Tibial artery (tissue), 4 donors: ENCODE data around the gene RND3.

Experiments
- DNase-seq, 2 donors: peaks; one replicate each; pipeline ENCODE4 v3.0.0-alpha.2; 2019
- H3K27ac ChIP-seq, 2 donors: fragments of 200-600 bp; sonication (generic) in 1 of 2; 1 replicate in 1 of 2; 2 replicates in 1 of 2; pipeline ENCODE4 v1.5.1; 2018 to 2019; ENCODE audit warnings: mild to moderate bottlenecking in 1 of 2
- H3K27me3 ChIP-seq, 2 donors: fragments of 200-600 bp; sonication (generic) in 1 of 2; one replicate each; pipeline versions ENCODE4 v1.5.1 to v1.6.0; 2016 to 2019
- H3K36me3 ChIP-seq, 3 donors: fragments of 200-600 bp; sonication (generic) in 2 of 3; one replicate each; pipeline ENCODE4 v1.5.1; 2016 to 2019; ENCODE audit warnings: mild to moderate bottlenecking in 2 of 3
- H3K4me1 ChIP-seq, 4 donors: fragments of 200-600 bp; sonication (generic) in 2 of 4; 1 replicate in 3 of 4; 2 replicates in 1 of 4; pipeline ENCODE4 v1.5.1; 2016 to 2019
- H3K4me3 ChIP-seq, 2 donors: fragments of 200-600 bp; sonication (generic) in 1 of 2; 1 replicate in 1 of 2; 2 replicates in 1 of 2; pipeline ENCODE4 v1.5.1; 2018 to 2019; ENCODE audit warnings: mild to moderate bottlenecking in 2 of 2
- H3K9me3 ChIP-seq, 3 donors: fragments of 200-600 bp; sonication (generic) in 1 of 3; one replicate each; pipeline ENCODE4 v1.5.1; 2016 to 2019
- CTCF ChIP-seq, 2 experiments: fragments of 200-600 bp in 1 of 2; fragments of 450-650 bp in 1 of 2; IDR thresholded peaks; one replicate each; pipeline ENCODE4 v1.5.1; 2017 to 2019; ENCODE audit warnings: antibody characterized with exemption in 2 of 2, mild to moderate bottlenecking in 1 of 2, moderate library complexity in 1 of 2
- intact Hi-C: fragments of 100-400 bp; cut with DNase I; formaldehyde crosslinking; loops from one replicate; pipeline ENCODE4 v1.15.0; 2023; ENCODE audit warnings: low total_unique reads

The RND3 gene

GRCh38 chr2:150530168-150530567, 42.7 kb upstream of the RND3 start:
- no peak for TF ChIP-seq CTCF (IDR thresholded peaks at IDR 0.05)
- Histone ChIP-seq H3K4me3 (no peak overlapping the region), H3K27me3 (no peaks in the 10 kb centered on the region), H3K9me3 (no peaks in the 10 kb centered on the region), H3K36me3 (no peaks in the 10 kb centered on the region), H3K4me1 (peaks cover 0 to 9% (median 0%) of the 10 kb centered on the region in 4 donors), H3K27ac (no peak overlapping the region)
- intact Hi-C loops: no loop called here
- DNase-seq: no peak

GRCh38 chr2:150528861-150529801, 41.7 kb upstream of the RND3 start:
- intact Hi-C loops: no loop called here
- H3K9me3 ChIP-seq: no peaks in the 10 kb centered on the region
- no peak for DNase-seq
- no peaks in the 10 kb centered on the region for H3K36me3 ChIP-seq
- H3K4me1 ChIP-seq: peaks cover 0 to 9% (median 0%) of the 10 kb centered on the region in 4 donors
- H3K27ac ChIP-seq: no peak overlapping the region
- no peaks in the 10 kb centered on the region for H3K27me3 ChIP-seq
- H3K4me3 ChIP-seq: no peak overlapping the region
- no peak for TF ChIP-seq CTCF (IDR thresholded peaks at IDR 0.05)

GRCh38 chr2:150526827-150527226, 39.4 kb upstream of the RND3 start:
- DNase-seq: no peak
- intact Hi-C loops: no loop called here
- Histone ChIP-seq H3K4me1 (peaks cover 0 to 9% (median 0%) of the 10 kb centered on the region in 4 donors), H3K4me3 (no peak overlapping the region), H3K36me3 (no peaks in the 10 kb centered on the region), H3K27me3 (no peaks in the 10 kb centered on the region), H3K27ac (no peak overlapping the region), H3K9me3 (no peaks in the 10 kb centered on the region)
- no peak for TF ChIP-seq CTCF (IDR thresholded peaks at IDR 0.05)

GRCh38 chr2:150526006-150526405, 38.5 kb upstream of the RND3 start:
- no peak for TF ChIP-seq CTCF (IDR thresholded peaks at IDR 0.05)
- H3K9me3 ChIP-seq: no peaks in the 10 kb centered on the region
- H3K27me3 ChIP-seq: no peaks in the 10 kb centered on the region
- DNase-seq: no peak
- intact Hi-C loops: no loop called here
- peaks cover 0 to 9% (median 0%) of the 10 kb centered on the region in 4 donors for H3K4me1 ChIP-seq
- no peaks in the 10 kb centered on the region for H3K36me3 ChIP-seq
- H3K4me3 ChIP-seq: no peak overlapping the region
- H3K27ac ChIP-seq: no peak overlapping the region

GRCh38 chr2:150522269-150522668, 34.8 kb upstream of the RND3 start:
- Histone ChIP-seq H3K27me3 (no peaks in the 10 kb centered on the region), H3K9me3 (no peaks in the 10 kb centered on the region), H3K4me1 (peaks cover 0 to 9% (median 0%) of the 10 kb centered on the region in 4 donors), H3K4me3 (no peak overlapping the region), H3K36me3 (no peaks in the 10 kb centered on the region), H3K27ac (no peak overlapping the region)
- intact Hi-C loops: no loop called here
- no peak for TF ChIP-seq CTCF (IDR thresholded peaks at IDR 0.05)
- DNase-seq: no peak
